GM12878 (cell line): ENCODE results near the gene CRYL1. TPM values are rescaled to one million over a fixed set of nuclear protein-coding genes. Genes with fewer than 3 reads are reported as not detected.
"Not testable (repeated sequence)": the region's sequence is repeated elsewhere in the genome, so short reads cannot be mapped to it uniquely, and the experiment has no call there.

Experiments
- ATAC-seq: fragments of 200-7000 bp; cut with Tn5 transposase; 3 replicates; pipeline ENCODE4 v1.9.1; 2020; ENCODE audit warnings: mild to moderate bottlenecking, moderate library complexity
- BruUV-seq: library from RNA; stranded (reverse); fragments of 400-500 nt; replicated peaks from 2 replicates; lab custom pipeline; 2021; lab: Mats Ljungman, UMichigan
- CTCF ChIA-PET: fragments of 300-600 bp; sonication (Branson Sonifier 250); formaldehyde crosslinking; extraction: SDS; loops from one replicate; lab custom pipeline; 2021; ENCODE audit warnings: inconsistent platforms; lab: Yijun Ruan, JAX
- POLR2A ChIA-PET: fragments of 350-600 bp; formaldehyde crosslinking; extraction: SDS; loops from one replicate; lab custom pipeline; 2021; ENCODE audit warnings: inconsistent platforms; lab: Charles Lee
- RAD21 ChIA-PET: fragments of 300-600 bp; sonication (Branson Sonifier 250); formaldehyde crosslinking; loops from one replicate; lab custom pipeline; 2023; ENCODE audit warnings: antibody characterized with exemption; ENCODE audit not compliant: unreplicated experiment; lab: Charles Lee
- SMC1A ChIA-PET: fragments of 300-600 bp; sonication (Branson Sonifier 250); formaldehyde crosslinking; loops from one replicate; lab custom pipeline; 2023; ENCODE audit not compliant: unreplicated experiment, uncharacterized antibody; lab: Charles Lee
- DNase-seq: peaks from one replicate; pipeline ENCODE4 v3.0.0-alpha.2; 2011; ENCODE audit warnings: low read depth, low spot score
- FAIRE-seq: peaks from 3 replicates; lab custom pipeline; 2011; peaks lifted over from hg19 to GRCh38; lab: Jason Lieb, UNC
- H2AFZ ChIP-seq: 2 replicates; pipeline ENCODE4 v1.6.0; 2011; ENCODE audit warnings: low read depth, low read length, control low read depth; ENCODE audit not compliant: control insufficient read depth
- H3K27ac ChIP-seq: 2 replicates; pipeline ENCODE4 v1.5.1; 2011; ENCODE audit warnings: control low read depth; ENCODE audit not compliant: control insufficient read depth, insufficient read depth
- H3K27me3 ChIP-seq, 2 experiments: replicated peaks in 1 of 2; 2 replicates each; pipeline versions ENCODE4 v1.6.0 to v1.6.1; 2011; ENCODE audit warnings: low read length in 1 of 2; ENCODE audit not compliant: control insufficient read depth in 2 of 2, insufficient read depth in 2 of 2
- H3K36me3 ChIP-seq, 2 experiments: 2 replicates each; pipeline ENCODE4 v1.5.1; 2011; ENCODE audit warnings: low read length in 1 of 2; ENCODE audit not compliant: control insufficient read depth in 2 of 2, insufficient read depth in 2 of 2
- H3K4me1 ChIP-seq: 2 replicates; pipeline ENCODE4 v1.6.1; 2011; ENCODE audit warnings: mild to moderate bottlenecking, low read length, moderate library complexity, mixed read lengths; ENCODE audit not compliant: control insufficient read depth, insufficient read depth
- H3K4me2 ChIP-seq: 2 replicates; pipeline ENCODE4 v1.6.0; 2011; ENCODE audit warnings: control low read depth; ENCODE audit not compliant: control insufficient read depth, insufficient read depth
- H3K4me3 ChIP-seq: fragments of 200-600 bp; sonication (generic); 2 replicates; pipeline ENCODE4 v1.5.1; 2016
- H3K79me2 ChIP-seq: 2 replicates; pipeline ENCODE4 v1.6.0; 2011; ENCODE audit warnings: low read length; ENCODE audit not compliant: control insufficient read depth, insufficient read depth
- H3K9ac ChIP-seq: 2 replicates; pipeline ENCODE4 v1.8.0; 2011; ENCODE audit warnings: low read length, control low read depth, mixed read lengths; ENCODE audit not compliant: control insufficient read depth, insufficient read depth
- H3K9me3 ChIP-seq: replicated peaks from 3 replicates; pipeline ENCODE4 v1.5.1; 2011; ENCODE audit warnings: mild to moderate bottlenecking, low read length; ENCODE audit not compliant: control insufficient read depth, insufficient read depth
- H4K20me1 ChIP-seq: 2 replicates; pipeline ENCODE4 v1.6.0; 2011; ENCODE audit not compliant: control insufficient read depth, insufficient read depth
- ATF7 ChIP-seq: fragments of 450-650 bp; IDR thresholded peaks from 2 replicates; pipeline ENCODE4 v1.6.1; 2016; ENCODE audit warnings: low read depth, mild to moderate bottlenecking
- BCL11A ChIP-seq: IDR thresholded peaks from 2 replicates; pipeline ENCODE4 v1.6.1; 2011; ENCODE audit warnings: low read depth, low read length
- BRCA1 ChIP-seq: IDR thresholded peaks from 2 replicates; pipeline ENCODE4 v1.6.1; 2011; ENCODE audit warnings: low read depth, low read length, improper control_type of control experiment
- CHD1 ChIP-seq: IDR thresholded peaks from 2 replicates; pipeline ENCODE4 v1.6.1; 2012; ENCODE audit warnings: low read depth, low read length, improper control_type of control experiment
- CREM ChIP-seq: IDR thresholded peaks from 2 replicates; pipeline ENCODE4 v1.6.1; 2014; ENCODE audit warnings: antibody characterized with exemption, low read depth
- HDAC2 ChIP-seq: fragments of 200-600 bp; sonication (generic); IDR thresholded peaks from 2 replicates; pipeline ENCODE4 v1.6.1; 2017
- NFIC ChIP-seq: IDR thresholded peaks from 2 replicates; pipeline ENCODE4 v1.6.1; 2012; ENCODE audit warnings: low read depth, mild to moderate bottlenecking, inconsistent platforms, low read length, moderate library complexity
- SRF ChIP-seq, 2 experiments: IDR thresholded peaks; 2 replicates each; pipeline ENCODE4 v1.6.1; 2011; ENCODE audit warnings: low read depth in 2 of 2, low read length in 2 of 2, mild to moderate bottlenecking in 1 of 2, moderate library complexity in 1 of 2
- TARDBP ChIP-seq: IDR thresholded peaks from 2 replicates; pipeline ENCODE4 v1.6.1; 2016; ENCODE audit warnings: borderline replicate concordance
- WGBS: methylation state at CpG from one replicate; pipeline ENCODE4 v1.1.6; 2016; ENCODE audit warnings: low lambda C conversion rate; ENCODE audit not compliant: insufficient replicate concordance, insufficient coverage; ENCODE audit errors: missing lambda C conversion rate; 5-methylcytosine and 5-hydroxymethylcytosine counted together
- in situ Hi-C: fragments of 300-500 bp; cut with MboI; formaldehyde crosslinking; loops from 9 replicates; pipeline ENCODE4 v1.14.3; 2018; ENCODE audit warnings: mixed read lengths
- intact Hi-C: fragments of 100-400 bp; cut with micrococcal nuclease; formaldehyde crosslinking; loops from one replicate; pipeline ENCODE4 v1.14.2; 2022; ENCODE audit not compliant: unreplicated experiment
- polyA plus RNA-seq, 11 experiments: library from polyadenylated mRNA; depleted of rRNA in 4 of 11; unstranded in 6 of 11; stranded (reverse) in 5 of 11; fragments of >200 nt; fragmentation: Nextera tagmentation in 4 of 11; fragmentation: Illumina TruSeq in 1 of 11; extraction: Ambion mirVana in 4 of 11; extraction: Trizol in 1 of 11; gene quantifications; 1 replicate in 1 of 11; 2 replicates in 10 of 11; pipeline versions ENCODE4 v1.2.1 to v1.2.3, GENCODE V29; 2011 to 2016; ENCODE audit warnings: inconsistent platforms in 2 of 11, missing spikeins in 2 of 11, low read depth in 1 of 11
- total RNA-seq, 4 experiments: library from RNA; depleted of rRNA in 3 of 4; stranded (reverse); fragments of >200 nt in 3 of 4; fragmentation: Illumina TruSeq in 1 of 4; extraction: Trizol in 1 of 4; gene quantifications; 2 replicates each; pipeline versions ENCODE4 v1.2.1 to v1.2.3, GENCODE V29; 2013 to 2021
- TF ChIP-seq, protein P1 (sequence below): fragments of 450-650 bp; formaldehyde crosslinking; IDR thresholded peaks from 2 replicates; pipeline ENCODE4 v1.5.0; 2022; ENCODE audit warnings: mild to moderate bottlenecking, missing genetic modification characterization
- TF ChIP-seq, protein P2 (sequence below): IDR thresholded peaks from 2 replicates; pipeline ENCODE4 v1.6.1; 2012; ENCODE audit warnings: low read depth, low read length, improper control_type of control experiment

CRYL1 gene
- total and polyA plus RNA-seq, 10 of the 15 experiments (the other 5 are each of a cell fraction or from before 2014, with no cell fraction given): 5.5 to 36.7 (median 12.2) TPM

- POLR2A ChIA-PET: no interaction called here
Observed at GRCh38 chr13:20435616-20436368, 89.9 kb downstream of the CRYL1 start.

DNA sequence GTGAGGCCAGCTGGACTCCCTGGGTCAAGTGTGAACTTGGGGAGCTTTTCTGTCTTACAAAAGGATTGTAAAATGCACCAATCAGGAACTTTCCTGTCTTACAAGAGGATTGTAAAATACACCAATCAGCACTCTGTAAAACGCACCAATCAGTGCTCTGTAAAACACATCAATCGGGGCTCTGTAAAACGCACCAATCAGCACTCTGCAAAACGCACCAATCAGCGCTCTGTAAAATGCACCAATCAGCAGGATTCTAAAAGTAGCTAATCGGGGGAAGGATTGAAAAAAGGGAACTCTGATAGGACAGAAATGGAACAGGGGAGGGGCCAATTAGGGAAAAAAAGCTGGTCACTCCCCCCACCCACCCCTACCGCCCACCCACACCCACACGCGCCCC, 91.4 kb downstream of the CRYL1 start:
- in situ Hi-C loops, H3K79me2 ChIP-seq, H3K36me3 ChIP-seq, H3K27me3 ChIP-seq, H3K9me3 ChIP-seq, H3K4me3 ChIP-seq, H3K4me2 ChIP-seq, RAD21 ChIA-PET, H3K9ac ChIP-seq, H3K27ac ChIP-seq, BruUV-seq, H3K4me1 ChIP-seq, ATAC-seq, SMC1A ChIA-PET, POLR2A ChIA-PET, CTCF ChIA-PET, FAIRE-seq, H4K20me1 ChIP-seq, H2AFZ ChIP-seq, intact Hi-C loops, DNase-seq: not testable (repeated sequence)
- 54% methylated on average over 6 of the region's 9 CpGs for WGBS

More at GRCh38 chr13:20435616-20436368, 89.9 kb downstream of the CRYL1 start:
- intact Hi-C loops: no loop called here
- Histone ChIP-seq H4K20me1 (no peaks in the 10 kb centered on the region), H3K4me1 (no peaks in the 10 kb centered on the region), H3K27ac (no peak overlapping the region), H2AFZ (no peak overlapping the region), H3K36me3 (no peaks in the 10 kb centered on the region), H3K27me3 (no peaks in the 10 kb centered on the region), H3K9me3 (no peaks in the 10 kb centered on the region; the same call in 2 of the 3 replicates), H3K4me3 (no peak overlapping the region), H3K79me2 (no peaks in the 10 kb centered on the region), H3K9ac (no peak overlapping the region), H3K4me2 (no peak overlapping the region)
- no TSS peak for BruUV-seq
- no peak for FAIRE-seq
- RAD21 ChIA-PET: no interaction called here
- SMC1A ChIA-PET: no interaction called here
- TF ChIP-seq CREM (no peak), CHD1 (no peak), TARDBP (no peak), NFIC (no peak), ATF7 (no peak), SRF (IDR thresholded peaks at IDR 0.05; ENCODE audit: low read depth in 2 of 2, low read length in 2 of 2) (no peak), BRCA1 (no peak), HDAC2 (no peak), BCL11A (no peak)
- TF ChIP-seq, protein P1, sequence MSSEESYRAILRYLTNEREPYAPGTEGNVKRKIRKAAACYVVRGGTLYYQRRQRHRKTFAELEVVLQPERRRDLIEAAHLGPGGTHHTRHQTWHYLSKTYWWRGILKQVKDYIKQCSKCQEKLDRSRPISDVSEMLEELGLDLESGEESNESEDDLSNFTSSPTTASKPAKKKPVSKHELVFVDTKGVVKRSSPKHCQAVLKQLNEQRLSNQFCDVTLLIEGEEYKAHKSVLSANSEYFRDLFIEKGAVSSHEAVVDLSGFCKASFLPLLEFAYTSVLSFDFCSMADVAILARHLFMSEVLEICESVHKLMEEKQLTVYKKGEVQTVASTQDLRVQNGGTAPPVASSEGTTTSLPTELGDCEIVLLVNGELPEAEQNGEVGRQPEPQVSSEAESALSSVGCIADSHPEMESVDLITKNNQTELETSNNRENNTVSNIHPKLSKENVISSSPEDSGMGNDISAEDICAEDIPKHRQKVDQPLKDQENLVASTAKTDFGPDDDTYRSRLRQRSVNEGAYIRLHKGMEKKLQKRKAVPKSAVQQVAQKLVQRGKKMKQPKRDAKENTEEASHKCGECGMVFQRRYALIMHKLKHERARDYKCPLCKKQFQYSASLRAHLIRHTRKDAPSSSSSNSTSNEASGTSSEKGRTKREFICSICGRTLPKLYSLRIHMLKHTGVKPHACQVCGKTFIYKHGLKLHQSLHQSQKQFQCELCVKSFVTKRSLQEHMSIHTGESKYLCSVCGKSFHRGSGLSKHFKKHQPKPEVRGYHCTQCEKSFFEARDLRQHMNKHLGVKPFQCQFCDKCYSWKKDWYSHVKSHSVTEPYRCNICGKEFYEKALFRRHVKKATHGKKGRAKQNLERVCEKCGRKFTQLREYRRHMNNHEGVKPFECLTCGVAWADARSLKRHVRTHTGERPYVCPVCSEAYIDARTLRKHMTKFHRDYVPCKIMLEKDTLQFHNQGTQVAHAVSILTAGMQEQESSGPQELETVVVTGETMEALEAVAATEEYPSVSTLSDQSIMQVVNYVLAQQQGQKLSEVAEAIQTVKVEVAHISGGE (CRISPR knock-in tag): no peak
- TF ChIP-seq, protein P2, sequence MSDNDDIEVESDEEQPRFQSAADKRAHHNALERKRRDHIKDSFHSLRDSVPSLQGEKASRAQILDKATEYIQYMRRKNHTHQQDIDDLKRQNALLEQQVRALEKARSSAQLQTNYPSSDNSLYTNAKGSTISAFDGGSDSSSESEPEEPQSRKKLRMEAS: no peak
- DNase-seq: no peak
- WGBS: 95% methylated on average over 46 of the region's 57 CpGs
- CTCF ChIA-PET: no interaction called here
- ATAC-seq: no peak
- in situ Hi-C loops: no loop called here
